HG03439 (cell line): ENCODE data around the gene FAR2.
"Not testable (repeated sequence)": the region's sequence is repeated elsewhere in the genome, so short reads cannot be mapped to it uniquely, and the experiment has no call there.

Experiments
- ATAC-seq: cut with Tn5 transposase; IDR thresholded peaks from one replicate; pipeline ENCODE4 v1.9.1; 2021; ENCODE audit warnings: mild to moderate bottlenecking, moderate library complexity; ENCODE audit not compliant: unreplicated experiment

FAR2 gene

DNA sequence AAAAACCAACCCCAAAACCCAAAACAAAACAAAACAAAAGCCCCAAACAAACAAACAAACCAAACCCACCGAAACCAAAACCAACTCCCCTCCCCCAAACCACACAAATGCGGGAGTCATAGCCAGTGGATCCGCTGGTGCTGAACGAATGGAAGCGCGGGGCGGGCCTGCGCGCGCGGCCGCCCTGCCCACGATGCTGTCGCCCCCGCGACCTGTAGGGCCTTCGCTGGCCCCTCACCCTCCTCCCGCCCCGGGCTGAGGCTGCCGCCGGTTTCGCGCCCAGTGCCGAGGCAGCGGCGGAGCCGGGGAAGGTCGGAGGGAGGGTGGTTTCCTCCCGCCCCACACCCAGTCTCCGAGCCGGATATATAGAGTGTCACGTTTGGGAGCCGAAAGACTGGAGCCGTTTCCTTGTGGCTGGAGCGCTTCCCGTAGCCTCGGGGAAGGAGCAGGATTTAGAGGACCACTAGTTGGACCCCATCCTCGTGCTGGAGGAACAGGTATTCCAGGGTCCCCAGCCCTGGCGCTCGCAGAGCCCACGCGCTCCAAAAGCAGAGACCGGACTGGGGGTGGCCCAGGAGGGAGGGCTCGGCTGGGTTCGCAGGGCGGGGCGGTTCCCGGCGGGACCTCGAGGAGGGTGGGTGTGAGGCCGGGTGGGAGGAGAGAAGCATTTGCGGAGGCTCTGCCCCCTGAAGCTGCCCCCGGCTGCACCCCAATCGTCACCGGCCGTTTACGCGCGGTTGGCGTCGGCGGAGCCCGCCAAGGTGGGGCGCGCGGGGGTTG, at the start of gene FAR2:
Gene FAR2 (plus strand): TSS at position 368 of the 780 bp plus-strand sequence. CDS start 121,172 bp downstream, outside the sequence.
- no peak for ATAC-seq

DNA sequence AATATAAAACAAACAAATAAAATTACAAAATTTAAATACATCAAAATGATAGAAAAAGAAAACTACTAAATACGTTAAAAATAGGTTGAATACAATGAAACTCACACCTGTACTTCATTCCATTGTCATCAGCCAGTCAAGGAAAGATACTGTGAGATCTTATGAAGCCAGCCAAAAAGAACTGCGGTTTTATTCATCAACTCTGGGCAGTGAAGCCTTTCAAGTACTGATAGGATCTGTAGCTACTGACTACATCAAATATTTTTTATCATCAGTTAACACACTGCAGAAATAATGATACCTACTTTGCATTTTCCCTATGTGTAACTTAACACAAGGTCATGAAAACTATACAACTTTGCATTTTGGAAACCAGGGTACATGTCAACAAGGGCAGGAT, 46.3 kb upstream of the FAR2 start:
- ATAC-seq = no peak

DNA sequence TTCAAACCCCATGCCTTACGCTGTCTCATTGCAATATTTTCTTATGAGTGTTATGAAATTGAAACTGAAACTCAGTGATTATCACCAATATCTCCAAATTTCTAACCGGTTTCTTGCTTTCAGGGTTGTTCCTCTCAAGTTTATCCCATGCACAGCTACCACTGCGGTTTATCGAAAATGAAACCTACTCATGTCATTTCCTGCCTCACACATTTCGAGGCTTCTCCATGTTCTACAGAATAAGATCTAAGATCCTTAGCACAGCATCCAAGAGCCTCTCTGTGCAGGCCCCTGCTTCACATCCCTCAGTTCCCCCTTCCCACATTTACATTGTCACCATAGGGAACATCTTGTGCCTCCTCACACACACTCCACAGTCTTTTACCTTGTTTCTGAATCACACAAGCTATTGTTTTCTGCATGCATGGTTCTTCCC, 45.5 kb upstream of the FAR2 start:
- peak; percentile 98 for ATAC-seq

DNA sequence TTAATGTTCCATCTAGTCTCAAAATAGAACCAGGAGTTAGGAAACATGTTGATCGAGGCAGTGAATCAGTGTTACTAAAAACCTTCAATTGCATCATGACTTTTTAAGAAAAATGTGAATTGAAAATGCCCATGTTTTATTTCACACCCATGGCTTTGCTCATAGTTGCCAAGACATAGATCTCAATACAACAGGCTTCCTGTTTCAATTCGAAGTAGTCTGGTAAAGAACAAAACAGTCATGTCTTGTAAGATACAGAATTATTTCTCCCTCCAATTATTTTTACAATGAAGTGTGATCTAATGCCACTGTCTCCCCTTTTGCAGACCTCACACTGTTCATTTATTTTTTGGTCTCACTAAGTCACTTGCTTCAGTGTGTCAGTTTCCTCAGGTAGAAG, 44.6 kb upstream of the FAR2 start:
- ATAC-seq = no peak

DNA sequence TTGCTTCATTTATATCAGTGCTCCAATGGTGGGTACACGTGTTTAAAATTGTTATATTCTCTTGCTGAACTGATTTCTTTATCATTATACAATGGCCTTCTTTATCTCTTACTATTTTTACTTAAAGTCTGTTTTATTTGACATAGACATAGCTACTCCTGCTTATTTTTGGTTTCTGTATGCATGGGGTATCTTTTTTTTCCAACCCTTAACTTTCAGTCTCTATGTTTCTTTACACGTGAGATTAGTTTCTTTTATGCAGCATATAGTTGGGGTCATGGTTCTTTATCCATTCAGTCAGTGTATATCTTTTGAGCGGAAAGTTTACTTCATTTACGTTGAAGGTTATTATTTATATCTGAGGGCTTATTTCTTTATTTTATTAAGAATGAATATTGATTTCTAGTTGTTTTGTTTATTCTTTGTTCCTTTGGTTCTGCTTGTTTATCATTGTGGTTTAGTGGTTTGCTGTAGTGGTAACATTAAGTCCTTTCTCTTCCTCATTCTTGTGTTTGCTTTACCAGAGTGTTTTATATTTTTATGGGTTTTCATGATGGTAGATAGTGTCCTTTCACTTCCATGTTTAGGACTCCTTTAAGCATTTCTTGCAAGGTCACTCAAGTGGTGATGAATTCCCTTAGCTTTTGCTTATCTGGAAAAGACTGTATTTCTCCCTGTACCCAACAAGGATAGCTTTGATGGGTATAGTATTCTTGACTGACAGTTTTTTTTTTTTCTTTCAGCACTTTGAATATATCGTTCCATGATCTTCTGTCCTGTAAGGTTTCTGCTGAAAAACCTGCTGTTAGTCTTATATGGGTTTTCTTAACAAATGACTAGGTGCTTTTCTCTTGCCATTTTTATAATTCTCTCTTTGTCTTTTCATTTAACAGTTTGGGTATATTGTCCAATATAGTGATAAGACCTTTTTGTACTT, 38.3 kb upstream of the FAR2 start:
- ATAC-seq = no peak

DNA sequence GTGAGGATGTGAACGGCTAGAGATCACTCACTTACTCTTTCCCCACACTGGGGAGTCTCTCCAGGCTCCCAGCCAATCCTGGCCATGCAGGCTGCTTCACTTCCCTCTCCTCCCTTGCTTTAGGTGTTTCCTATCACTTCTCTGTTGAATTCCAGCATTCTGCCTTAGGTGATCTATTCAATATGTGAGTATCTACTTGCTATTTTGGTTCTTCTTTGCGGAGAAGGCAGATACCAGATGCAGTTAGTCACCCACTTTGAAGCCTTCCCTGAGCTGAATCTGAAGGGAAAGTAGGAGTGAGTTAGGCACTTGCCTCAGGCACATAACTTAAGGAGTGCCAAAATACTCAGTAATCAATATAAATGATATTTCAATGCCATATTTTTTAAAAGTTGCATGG, 36.0 kb upstream of the FAR2 start:
- ATAC-seq = no peak

DNA sequence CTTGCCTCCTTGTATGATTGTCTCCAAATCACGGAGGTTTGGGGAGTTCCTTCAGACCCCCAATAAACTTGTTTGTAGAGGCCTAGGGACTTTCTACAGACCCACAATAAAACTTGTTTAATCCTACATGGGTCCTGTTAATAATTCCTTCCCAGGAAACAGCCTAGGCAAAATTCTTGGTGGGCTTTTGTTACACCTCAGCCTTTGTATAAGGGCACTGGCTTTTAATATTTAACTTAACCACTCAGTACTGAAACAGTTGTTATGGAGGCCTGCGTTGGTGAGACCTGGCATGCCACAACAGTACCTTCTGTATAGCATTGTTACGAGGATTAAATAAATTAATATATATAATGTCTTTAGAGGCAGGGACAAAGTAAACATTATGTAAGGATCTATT, 32.7 kb upstream of the FAR2 start:
- no peak for ATAC-seq

DNA sequence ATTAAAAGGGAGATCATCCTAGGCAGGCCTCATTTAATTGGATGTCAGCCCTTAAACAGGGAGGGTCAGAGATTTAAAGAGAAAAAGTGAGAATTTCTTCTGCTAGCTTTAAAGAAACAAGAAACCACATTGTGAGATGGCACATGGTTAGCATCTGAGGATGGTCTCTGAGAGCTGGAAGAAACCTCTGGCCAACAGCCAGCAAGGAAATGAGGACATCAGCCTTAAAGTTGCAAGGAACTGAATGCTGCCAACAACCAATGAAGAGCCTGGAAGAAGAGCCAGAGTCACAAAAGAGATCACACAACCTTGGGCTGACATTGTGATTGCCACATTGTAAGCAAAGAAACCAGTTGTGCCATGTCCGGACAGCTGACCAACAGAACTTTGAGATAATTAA, 17.5 kb upstream of the FAR2 start:
- ATAC-seq = no peak

DNA sequence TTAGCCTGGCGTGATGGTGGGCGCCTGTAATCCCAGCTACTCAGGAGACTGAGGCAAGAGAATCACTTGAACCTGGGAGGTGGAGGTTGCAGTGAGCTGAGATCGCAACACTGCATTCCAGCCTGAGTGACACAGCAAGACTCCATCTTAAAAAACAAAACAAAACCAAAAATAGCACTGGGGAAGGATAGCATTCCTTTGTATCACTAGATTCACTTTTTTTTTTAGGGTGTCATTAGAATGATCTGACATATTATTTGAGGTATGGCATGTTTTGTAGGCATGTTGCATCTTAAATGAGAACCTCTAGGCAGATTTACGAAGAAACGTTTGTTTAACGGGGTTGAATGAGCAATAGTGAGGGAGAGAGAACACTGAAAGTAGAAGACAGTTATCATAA, 16.8 kb upstream of the FAR2 start:
- no peak for ATAC-seq

DNA sequence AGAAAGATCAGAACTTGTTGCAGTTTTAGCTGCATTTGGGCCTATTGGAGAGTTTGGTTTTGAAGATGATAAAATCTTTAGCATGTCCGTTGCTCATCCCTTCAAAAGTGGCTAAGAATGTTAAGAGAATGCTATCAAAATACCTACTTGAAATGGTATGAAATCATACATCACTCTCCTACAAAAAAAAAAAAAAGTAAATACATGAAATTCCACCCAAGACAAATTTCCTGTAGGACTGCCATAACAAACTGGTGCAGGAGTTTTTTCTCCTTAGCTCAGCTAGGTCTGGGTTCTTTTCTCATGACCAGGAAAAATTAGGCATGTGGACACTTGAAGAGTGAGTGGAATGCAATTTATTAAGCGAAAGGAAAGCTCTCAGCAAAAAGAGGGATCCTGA, 15.9 kb upstream of the FAR2 start:
- no peak for ATAC-seq

DNA sequence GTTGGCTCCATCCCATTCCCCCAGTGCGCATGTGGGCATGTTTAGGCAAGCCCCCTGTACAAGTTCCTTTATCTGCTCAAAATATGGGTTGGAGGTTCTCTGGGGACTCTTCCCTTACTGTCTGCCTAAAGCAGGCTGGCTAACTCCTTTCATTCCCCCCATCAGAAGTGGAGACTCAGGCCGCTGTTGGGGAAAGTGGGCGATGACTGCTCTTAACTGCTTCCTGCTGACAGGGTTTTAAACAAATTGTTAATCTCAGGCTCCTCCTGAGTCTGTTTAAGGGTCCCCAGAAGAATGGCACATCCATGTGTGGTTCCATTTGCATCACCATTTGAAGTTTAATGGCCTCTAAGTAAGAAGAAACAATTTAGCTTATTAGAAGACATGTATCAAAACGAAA, 15.4 kb upstream of the FAR2 start:
- no peak for ATAC-seq

DNA sequence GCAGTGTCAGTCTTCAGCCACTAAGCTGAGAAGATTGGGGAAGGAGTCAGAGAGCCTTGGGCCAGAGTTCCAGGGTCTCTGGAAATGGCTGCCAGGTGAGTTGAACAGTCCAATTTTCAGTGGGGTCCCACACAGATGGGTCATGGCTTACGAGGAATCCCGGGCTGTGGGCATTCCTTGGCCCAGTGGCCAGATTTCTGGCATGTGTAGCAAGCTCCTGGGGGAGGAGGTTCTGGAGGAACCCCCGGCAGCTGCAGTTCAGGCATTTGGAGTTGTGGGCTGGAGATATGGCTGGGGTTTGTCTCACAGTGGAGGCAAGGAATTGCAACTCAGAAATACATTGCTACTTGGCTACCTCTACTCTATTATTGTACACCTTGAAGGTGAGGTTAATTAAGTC, 10.8 kb upstream of the FAR2 start:
- not testable (repeated sequence) for ATAC-seq

DNA sequence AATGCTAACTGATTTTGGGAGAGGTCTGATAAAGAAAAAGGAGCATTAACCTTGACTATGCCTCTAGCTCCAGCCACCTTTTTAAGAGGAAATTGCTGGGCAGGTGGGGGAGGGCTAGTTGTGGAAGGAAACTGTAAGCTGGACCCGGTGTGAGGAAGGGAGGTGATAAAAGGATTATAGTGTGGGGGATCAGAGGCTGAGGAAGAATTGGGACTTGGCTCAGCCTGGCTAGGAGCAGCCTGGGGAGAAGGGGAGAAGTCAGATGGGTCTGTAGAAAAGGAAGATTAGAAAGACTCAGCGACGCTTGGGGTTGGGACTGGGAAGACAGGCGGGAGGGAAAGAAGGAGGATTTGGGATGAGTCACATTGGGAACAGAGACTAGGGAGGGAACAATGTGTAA, 10.2 kb upstream of the FAR2 start:
- not testable (repeated sequence) for ATAC-seq

DNA sequence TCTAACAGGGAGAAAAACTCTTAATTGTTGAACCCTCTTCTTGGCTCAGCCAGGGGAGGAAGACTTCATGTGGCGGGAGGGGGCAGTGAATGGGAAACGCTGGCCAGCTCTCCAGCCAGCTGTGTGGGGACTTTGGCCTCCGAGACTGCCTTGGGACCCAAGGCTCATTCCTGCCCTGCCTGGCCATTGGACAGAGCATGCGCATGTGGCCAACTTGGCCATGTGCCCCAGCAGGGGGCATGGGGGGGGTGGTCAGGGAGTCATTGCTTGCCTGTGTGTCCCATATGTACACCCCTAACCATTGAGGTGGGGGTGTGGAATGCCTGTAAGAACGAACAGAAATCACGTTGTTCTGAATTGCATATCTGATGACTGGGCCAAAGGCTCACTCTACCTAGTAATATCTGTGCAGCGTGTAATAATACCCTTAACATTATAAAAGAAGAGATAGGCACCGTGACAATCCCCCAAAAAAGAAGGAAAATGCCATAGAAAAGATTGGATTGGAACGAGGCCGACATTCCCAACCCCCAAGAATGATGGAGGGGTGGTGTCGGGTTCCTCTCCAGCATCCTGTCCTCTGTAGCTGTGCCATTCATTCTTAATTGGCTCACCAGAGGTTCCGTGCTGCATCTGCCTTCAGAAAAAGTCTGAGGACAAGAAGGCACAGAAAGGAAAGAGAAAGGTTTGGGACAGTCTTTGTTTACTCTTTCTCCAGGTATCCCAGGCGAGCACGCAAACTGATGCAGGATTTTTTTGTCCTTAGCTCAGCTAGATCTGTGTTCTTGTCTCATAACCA, 3.5 kb upstream of the FAR2 start:
- no peak for ATAC-seq

DNA sequence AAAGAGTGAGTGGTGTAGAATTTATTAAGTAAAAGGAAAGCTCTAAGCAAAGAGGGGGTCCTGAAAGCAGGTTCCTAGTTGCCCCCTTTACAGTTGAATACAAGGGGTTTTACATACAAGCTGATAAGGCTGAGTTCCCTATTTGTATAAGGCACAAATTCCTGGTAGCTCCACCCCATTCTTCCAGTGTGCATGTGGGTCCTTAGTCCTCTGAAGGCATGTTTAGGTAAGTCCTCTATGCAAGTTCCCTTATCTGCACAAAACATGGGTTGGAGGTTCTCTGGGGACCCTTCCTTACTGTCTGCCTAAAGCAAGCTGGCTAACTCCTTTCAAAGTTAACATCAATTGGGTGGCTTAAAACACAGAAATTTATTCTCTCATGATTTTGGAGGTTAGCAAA, 2.9 kb upstream of the FAR2 start:
- no peak for ATAC-seq

DNA sequence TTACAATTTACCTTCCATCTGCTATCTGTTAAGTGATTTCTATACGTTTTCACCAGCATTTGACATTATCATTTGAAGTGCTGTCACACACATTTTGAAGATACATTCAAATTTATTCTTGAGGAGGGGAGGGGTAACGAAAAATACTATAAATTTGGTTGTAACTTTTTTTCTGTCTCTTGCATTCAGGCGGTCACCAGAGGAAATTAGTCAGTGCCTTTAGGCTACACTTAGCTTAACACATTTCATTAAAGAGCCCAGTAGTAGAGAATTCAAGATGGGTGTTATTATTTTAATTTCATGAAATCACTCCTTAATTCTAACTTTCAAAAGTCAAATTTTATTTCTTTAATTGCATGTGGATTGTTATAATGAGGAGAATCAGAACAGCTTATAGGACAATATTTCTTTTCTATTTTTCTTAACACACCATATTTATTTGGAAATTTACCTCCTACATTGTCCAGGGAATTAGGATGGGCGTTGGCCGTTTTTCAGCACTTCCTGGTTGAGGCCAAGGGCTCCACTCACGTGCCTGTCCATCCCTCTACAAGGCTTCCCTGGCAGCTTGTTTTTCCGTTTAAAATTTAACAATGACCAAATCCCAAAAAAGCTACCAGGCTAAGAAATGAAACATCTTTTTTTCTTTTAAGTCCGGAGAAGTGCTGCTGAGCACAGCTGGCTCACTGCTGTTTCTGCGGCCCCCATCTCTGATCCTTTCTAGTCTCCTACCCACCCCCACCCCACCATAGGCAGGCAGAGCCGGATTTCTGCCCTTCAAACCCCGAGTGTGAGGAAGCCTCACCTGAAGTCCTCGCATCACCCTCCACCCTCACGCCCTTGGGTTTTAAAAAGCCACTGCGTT, 1.1 kb upstream of the FAR2 start:
- ATAC-seq = no peak

DNA sequence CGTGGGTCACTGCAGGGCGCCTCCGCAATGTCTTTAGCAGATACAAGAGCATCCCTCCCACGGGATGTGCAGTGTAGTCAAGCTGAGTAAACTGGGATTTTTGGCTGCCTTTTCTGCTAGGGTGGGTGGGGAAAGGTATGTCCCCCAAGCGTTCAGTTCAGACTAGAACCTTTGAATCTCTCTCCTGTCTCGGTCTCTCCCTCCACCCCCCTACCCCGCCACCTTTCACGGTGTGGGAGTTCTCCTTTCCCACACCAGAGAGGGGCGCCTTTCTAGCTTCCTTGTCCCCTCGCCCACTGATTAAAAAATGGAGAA, 525 bp upstream of the FAR2 start:
- ATAC-seq = no peak

DNA sequence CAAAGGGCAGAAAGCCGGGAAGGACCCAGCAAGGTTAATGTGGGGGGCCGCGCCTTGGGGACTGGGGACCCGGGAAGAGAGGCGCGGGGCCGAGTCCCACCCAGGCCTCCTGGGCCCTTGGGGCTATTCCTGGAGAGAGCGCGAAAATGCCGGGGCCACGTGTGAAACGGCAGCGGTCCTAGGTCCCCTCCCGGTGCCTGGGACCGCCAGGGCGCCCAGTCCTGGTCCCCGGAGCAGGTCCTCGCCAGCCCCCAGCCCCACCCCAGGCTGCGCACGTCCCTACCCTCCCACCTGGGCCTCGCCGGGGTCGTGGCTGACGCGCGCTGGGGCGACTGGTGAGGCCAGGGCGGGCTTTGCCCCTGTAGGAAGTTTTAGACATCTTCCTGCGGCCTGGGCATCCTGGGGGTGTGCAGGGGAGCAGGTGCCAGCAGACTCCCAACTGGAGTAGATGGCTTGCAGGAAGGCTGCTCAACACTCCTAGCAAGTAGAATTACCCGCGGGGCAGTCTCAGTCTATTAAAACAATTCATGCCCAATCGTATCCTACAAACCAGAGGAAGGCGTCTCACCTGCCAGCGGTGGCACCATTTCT, 708 bp downstream of the FAR2 start:
- no peak for ATAC-seq

DNA sequence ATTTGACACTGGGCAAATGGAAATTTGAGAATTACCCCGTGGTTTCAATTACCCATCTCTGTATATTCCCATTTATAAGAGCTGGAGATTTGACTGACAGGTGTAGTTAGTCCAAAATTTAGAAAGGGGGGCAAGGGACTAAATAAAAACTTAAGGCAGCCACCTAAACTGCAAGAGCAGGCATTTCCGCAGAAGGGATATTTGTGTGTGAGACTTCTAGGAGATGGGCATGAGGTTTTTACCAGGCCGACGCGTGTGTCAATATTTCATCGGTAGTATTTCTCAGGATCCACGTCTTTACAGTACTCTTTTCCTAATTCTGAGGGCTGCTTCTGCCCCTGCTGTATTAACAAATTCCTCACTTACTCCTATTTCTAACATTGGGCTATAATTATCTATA, 1.4 kb downstream of the FAR2 start:
- ATAC-seq = no peak

DNA sequence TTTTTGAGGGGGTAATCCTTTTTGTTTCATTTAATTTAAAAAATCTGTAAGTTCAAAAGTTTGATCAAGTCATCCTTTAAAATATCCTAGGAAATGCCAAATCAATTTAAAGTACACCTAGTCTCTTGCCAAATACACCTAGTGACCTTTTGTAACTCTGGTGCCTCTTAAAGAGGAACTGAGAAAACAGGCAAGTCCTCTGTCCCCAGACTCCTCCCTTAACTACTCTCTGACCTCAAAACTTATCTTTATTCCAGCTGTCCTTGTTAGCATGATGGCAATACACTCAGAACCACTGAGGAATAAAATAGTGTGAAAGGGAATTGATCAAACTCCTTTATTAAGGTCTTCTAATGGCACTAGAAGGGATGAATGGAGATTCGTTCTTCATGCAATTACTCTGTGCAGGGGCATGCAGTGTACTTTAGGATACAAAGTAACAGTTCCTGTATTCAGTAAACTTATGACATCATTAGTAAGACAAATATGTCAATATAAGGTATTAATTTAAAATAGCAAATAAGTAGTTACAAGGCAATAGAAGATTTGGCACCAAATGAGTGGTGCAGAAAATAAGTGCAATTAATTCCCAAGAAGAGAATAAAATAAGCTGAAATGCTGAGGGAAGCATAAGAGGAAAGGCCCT, 3.3 kb downstream of the FAR2 start:
- peak; percentile 91 for ATAC-seq
